Kidney epithelial cell (primary cell): ENCODE measurements around the gene KIRREL3. TPM values are rescaled to one million over a fixed set of nuclear protein-coding genes. Genes with fewer than 3 reads are reported as not detected.

Experiments used
- DNase-seq: peaks from one replicate; pipeline ENCODE4 v3.0.0-alpha.2; 2010; ENCODE audit warnings: low read depth
- H3K27me3 ChIP-seq: 2 replicates; pipeline ENCODE4 v1.6.0; 2011; ENCODE audit warnings: low read length; ENCODE audit not compliant: control insufficient read depth, insufficient read depth
- H3K36me3 ChIP-seq: 2 replicates; pipeline ENCODE4 v1.5.1; 2011; ENCODE audit warnings: low read length; ENCODE audit not compliant: control insufficient read depth, insufficient read depth
- H3K4me3 ChIP-seq: 2 replicates; pipeline ENCODE4 v1.5.1; 2011; ENCODE audit warnings: low read depth, mild to moderate bottlenecking, control low read depth, low read length
- total RNA-seq: library from RNA; depleted of rRNA; stranded (reverse); fragments of >200 nt; gene quantifications from 2 replicates; pipeline ENCODE4 v1.2.3, GENCODE V29; 2015
- TF ChIP-seq, protein P1 (sequence below): IDR thresholded peaks from 2 replicates; pipeline ENCODE4 v1.5.1; 2011; ENCODE audit warnings: mild to moderate bottlenecking, moderate library complexity, low read length, control low read depth, inconsistent platforms; ENCODE audit not compliant: insufficient read depth, poor library complexity, severe bottlenecking

Gene KIRREL3
- total RNA-seq, 1 donor from 2014 or later, result 1.3 TPM

DNA sequence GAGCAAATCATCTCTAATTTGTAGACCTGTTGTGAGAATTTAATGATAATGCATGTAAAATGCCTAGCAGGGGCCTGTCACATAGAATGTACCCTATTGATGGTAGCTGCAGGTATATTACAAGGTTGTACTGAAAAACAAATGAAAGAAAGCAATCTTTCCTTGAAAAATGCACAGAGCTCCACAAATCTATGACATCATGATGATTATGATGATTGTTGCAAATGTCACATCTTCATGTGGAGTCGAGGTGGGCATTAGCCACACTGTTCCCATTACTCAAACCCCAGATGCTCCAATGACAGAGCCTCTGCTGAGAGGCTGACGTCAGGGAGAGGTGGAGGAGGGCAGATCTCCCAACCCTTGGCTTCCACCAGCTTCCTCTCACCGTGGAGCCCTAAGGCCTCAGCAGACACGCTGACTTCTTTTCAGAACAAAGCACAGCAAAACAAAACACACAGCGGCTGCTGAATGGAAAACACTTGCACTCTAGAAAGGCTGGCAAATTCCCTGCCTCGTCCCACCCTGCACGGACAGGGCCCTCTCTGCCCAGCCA lies 298.3 kb downstream of the KIRREL3 start:
- no peak for DNase-seq
- no peak overlapping the region for H3K4me3 ChIP-seq
- no peaks in the 10 kb centered on the region for H3K27me3 ChIP-seq
- H3K36me3 ChIP-seq, result no peaks in the 10 kb centered on the region
- TF ChIP-seq, protein P1, sequence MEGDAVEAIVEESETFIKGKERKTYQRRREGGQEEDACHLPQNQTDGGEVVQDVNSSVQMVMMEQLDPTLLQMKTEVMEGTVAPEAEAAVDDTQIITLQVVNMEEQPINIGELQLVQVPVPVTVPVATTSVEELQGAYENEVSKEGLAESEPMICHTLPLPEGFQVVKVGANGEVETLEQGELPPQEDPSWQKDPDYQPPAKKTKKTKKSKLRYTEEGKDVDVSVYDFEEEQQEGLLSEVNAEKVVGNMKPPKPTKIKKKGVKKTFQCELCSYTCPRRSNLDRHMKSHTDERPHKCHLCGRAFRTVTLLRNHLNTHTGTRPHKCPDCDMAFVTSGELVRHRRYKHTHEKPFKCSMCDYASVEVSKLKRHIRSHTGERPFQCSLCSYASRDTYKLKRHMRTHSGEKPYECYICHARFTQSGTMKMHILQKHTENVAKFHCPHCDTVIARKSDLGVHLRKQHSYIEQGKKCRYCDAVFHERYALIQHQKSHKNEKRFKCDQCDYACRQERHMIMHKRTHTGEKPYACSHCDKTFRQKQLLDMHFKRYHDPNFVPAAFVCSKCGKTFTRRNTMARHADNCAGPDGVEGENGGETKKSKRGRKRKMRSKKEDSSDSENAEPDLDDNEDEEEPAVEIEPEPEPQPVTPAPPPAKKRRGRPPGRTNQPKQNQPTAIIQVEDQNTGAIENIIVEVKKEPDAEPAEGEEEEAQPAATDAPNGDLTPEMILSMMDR, result no peak

DNA sequence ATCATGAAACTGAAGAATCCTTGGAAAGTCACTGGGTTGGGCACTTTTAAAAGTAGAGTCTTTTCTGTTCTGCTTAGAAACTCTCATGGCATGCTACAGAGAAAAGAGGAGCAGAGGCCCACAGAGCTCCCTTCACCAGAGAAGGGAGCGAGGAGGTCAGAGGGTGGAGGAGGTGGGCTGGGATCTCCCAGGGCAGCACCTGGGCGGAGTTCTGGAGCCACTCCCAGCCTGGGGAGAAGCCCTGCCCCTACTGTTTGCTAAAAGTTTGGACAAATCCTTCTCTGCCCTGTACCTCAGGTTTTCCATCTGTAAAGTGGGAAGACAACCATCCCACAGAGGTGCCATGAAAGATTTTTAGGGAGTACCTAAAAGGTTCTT lies 299.1 kb downstream of the KIRREL3 start:
- H3K4me3 ChIP-seq, result no peak overlapping the region
- no peak for DNase-seq
- H3K27me3 ChIP-seq, result no peaks in the 10 kb centered on the region
- H3K36me3 ChIP-seq, result no peaks in the 10 kb centered on the region
- TF ChIP-seq, protein P1, result no peak

DNA sequence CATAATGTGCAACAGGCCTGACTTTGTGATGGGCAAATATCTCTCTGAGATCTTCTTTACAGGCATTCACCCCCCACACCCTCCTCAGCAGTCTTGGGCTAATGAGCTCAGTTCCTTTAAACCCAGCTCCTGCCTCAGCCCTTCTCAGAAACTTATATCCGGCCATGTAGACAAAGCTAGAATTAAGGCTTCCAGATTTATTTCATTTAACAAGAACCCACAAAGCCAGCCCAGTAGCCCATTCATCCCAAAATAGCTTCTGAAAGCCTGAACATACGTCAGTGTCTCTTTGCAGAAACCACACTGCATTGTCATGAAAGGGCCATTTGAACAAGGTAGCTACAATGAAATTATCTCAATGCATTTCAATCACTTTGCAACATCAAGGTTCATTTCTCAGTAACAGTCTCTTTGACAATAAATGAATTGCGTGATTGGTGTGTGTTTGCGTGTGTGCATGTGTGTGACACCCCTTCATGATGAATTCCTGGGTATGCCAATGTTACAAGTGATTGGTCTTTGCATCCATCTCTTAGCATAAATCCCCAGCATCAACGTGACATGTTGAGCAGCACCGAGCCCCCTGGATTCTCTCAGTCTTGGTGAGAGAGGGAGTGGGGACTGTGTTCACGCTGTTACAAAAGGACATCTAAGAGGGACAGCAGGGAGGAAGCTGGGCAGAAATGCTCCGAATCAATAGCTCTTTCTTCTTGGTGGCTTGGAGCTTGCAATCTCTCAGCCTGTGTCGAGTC lies 299.6 kb downstream of the KIRREL3 start:
- Histone ChIP-seq H3K4me3 (no peak overlapping the region), H3K27me3 (no peaks in the 10 kb centered on the region), H3K36me3 (no peaks in the 10 kb centered on the region)
- no peak for DNase-seq
- TF ChIP-seq, protein P1, result no peak

DNA sequence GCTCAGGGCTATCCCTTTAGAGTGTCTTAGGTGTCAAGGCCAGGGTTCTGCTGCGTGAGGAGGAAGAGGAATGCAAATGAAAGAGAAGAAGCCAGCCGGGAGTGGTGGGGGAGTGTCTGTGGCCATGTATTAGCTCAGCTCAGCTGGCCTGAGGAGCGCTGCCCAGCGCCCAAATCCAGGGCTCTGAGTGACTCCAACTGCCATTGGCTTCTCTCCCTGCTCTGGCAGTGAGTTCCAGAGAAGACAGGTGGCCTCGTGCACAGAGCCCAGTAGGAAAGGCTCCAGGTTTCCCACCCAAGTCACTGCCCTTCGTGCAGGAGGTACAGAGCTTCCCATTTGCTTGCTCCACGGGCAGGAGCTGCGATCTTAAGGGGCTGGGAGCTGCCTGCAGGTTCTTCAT lies 302.0 kb downstream of the KIRREL3 start:
- Histone ChIP-seq H3K27me3 (no peaks in the 10 kb centered on the region), H3K4me3 (no peak overlapping the region), H3K36me3 (no peaks in the 10 kb centered on the region)
- no peak for DNase-seq
- TF ChIP-seq, protein P1, result no peak

DNA sequence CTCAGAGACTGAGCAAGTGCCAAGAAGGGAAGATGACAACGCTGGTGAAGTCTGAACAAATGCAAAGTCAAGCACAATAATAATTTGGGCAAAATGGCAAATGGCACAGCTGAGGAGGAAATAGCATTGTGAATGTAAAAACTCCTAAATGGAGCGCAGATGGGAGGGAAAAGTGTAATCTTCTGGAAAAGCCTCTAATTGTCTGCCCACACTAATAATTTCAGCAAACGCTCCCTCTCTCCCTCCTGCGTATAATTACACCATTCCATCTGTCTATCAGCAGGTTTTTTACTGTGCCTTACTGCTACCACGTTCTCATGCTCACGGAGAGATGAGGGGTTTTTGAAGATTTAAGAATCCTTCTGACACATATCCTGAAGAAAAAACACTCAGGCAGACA lies 302.6 kb downstream of the KIRREL3 start:
- DNase-seq, result no peak
- no peak overlapping the region for H3K4me3 ChIP-seq
- TF ChIP-seq, protein P1, result no peak
- H3K27me3 ChIP-seq, result no peaks in the 10 kb centered on the region
- no peaks in the 10 kb centered on the region for H3K36me3 ChIP-seq

DNA sequence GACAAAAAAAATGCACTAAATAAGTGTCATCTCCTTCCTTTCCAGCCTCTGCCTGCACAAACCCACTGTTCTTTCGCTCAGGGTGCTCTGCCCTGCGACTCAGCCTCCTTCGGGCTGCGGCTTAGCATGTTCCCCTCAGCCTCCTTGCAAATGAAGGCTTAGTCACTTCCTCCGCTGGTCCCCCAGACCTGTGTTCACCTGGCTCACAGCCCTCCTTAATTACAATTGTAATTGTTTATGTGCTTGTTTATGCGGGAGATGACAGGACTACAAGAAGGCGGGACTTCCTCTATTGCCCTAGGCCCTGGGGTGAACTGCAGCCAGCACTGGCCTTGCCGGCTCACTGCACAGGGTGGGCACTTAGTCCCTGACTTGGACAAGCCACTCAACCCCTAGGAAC lies 303.6 kb downstream of the KIRREL3 start:
- TF ChIP-seq, protein P1, result no peak
- no peak for DNase-seq
- no peaks in the 10 kb centered on the region for H3K36me3 ChIP-seq
- no peak overlapping the region for H3K4me3 ChIP-seq
- H3K27me3 ChIP-seq, result no peaks in the 10 kb centered on the region
